SK-N-SH (cell line): ENCODE measurements around the gene BMP6. TPM values are rescaled to one million over a fixed set of nuclear protein-coding genes. Genes with fewer than 3 reads are reported as not detected.

Experiments
- CTCF ChIA-PET: fragments of 300-600, 350-600 bp; formaldehyde crosslinking; extraction: SDS; loops from one replicate; lab custom pipeline; 2021; lab: Yijun Ruan, JAX
- POLR2A ChIA-PET: fragments of 350-600 bp; sonication (Branson Sonifier 250); formaldehyde crosslinking; extraction: SDS; loops from one replicate; lab custom pipeline; 2020; ENCODE audit warnings: antibody characterized with exemption, inconsistent platforms; lab: Yijun Ruan, JAX
- DNase-seq: peaks from one replicate; pipeline ENCODE4 v3.0.0; 2012
- H2AFZ ChIP-seq: fragments of 200-600 bp; sonication (generic); 2 replicates; pipeline ENCODE4 v1.8.1; 2016; ENCODE audit warnings: antibody characterized with exemption, mild to moderate bottlenecking, low read depth
- H3F3A ChIP-seq: fragments of 200-600 bp; sonication (generic); replicated peaks from 2 replicates; pipeline ENCODE3; 2016; ENCODE audit warnings: antibody characterized with exemption, mild to moderate bottlenecking; ENCODE audit not compliant: insufficient read depth
- H3K27ac ChIP-seq, 2 experiments: fragments of 200-500 bp in 1 of 2; fragments of 200-600 bp in 1 of 2; sonication (Bioruptor generic) in 1 of 2; sonication (generic), shearing (Covaris generic) in 1 of 2; 2 replicates each; pipeline versions ENCODE4 v1.5.1 to v1.6.1; 2014 to 2016; ENCODE audit warnings: low read depth in 2 of 2, inconsistent platforms in 1 of 2, low read length in 1 of 2, mild to moderate bottlenecking in 1 of 2, mixed read lengths in 1 of 2
- H3K27me3 ChIP-seq: fragments of 200-600 bp; sonication (generic), shearing (Covaris generic); 2 replicates; pipeline ENCODE4 v1.6.1; 2016; ENCODE audit warnings: mixed run types; ENCODE audit not compliant: insufficient read depth
- H3K36me3 ChIP-seq, 2 experiments: fragments of 200-500 bp in 1 of 2; fragments of 200-600 bp in 1 of 2; sonication (Bioruptor generic) in 1 of 2; sonication (generic) in 1 of 2; replicated peaks in 1 of 2; 2 replicates each; pipeline versions ENCODE3 to v1.5.1; 2014 to 2016; ENCODE audit warnings: low read length in 1 of 2, mild to moderate bottlenecking in 1 of 2; ENCODE audit not compliant: insufficient read depth in 2 of 2, control insufficient read depth in 1 of 2
- H3K4me1 ChIP-seq, 2 experiments: fragments of 200-500 bp in 1 of 2; fragments of 200-600 bp in 1 of 2; sonication (Bioruptor generic) in 1 of 2; sonication (generic), shearing (Covaris generic) in 1 of 2; 2 replicates each; pipeline versions ENCODE4 v1.5.1 to v1.6.1; 2014 to 2016; ENCODE audit warnings: low read depth in 1 of 2, low read length in 1 of 2, mixed run types in 1 of 2; ENCODE audit not compliant: insufficient read depth in 2 of 2, control insufficient read depth in 1 of 2
- H3K4me2 ChIP-seq: fragments of 200-600 bp; sonication (generic), shearing (Covaris generic); 2 replicates; pipeline ENCODE4 v1.6.1; 2017; ENCODE audit warnings: mixed run types
- H3K4me3 ChIP-seq, 2 experiments: fragments of 200-500 bp in 1 of 2; fragments of 200-600 bp in 1 of 2; sonication (Bioruptor generic) in 1 of 2; sonication (generic), shearing (Covaris generic) in 1 of 2; 2 replicates each; pipeline versions ENCODE4 v1.5.1 to v1.8.1; 2014 to 2016; ENCODE audit warnings: low read depth in 2 of 2, inconsistent platforms in 1 of 2, low read length in 1 of 2, mild to moderate bottlenecking in 1 of 2, mixed read lengths in 1 of 2, moderate library complexity in 1 of 2
- H3K79me2 ChIP-seq: fragments of 200-600 bp; sonication (generic); 2 replicates; pipeline ENCODE4 v1.8.1; 2017; ENCODE audit warnings: mild to moderate bottlenecking; ENCODE audit not compliant: insufficient read depth
- H3K9ac ChIP-seq: fragments of 200-600 bp; sonication (generic); 2 replicates; pipeline ENCODE4 v1.6.1; 2017; ENCODE audit warnings: mixed run types
- H3K9me2 ChIP-seq: fragments of 200-600 bp; sonication (generic); 2 replicates; pipeline ENCODE4 v1.6.1; 2017; ENCODE audit warnings: mixed run types
- H3K9me3 ChIP-seq: fragments of 200-600 bp; sonication (generic); 2 replicates; pipeline ENCODE4 v1.6.1; 2017; ENCODE audit warnings: mixed run types, mild to moderate bottlenecking, moderate library complexity
- H4K20me1 ChIP-seq: fragments of 200-600 bp; sonication (generic); 2 replicates; pipeline ENCODE4 v1.6.1; 2017; ENCODE audit warnings: mild to moderate bottlenecking, mixed run types; ENCODE audit not compliant: insufficient read depth
- CHD2 ChIP-seq: fragments of 150-350 bp; IDR thresholded peaks from 2 replicates; pipeline ENCODE4 v1.6.1; 2018; ENCODE audit warnings: low read length; ENCODE audit not compliant: partially characterized antibody
- EP300 ChIP-seq, 2 experiments: IDR thresholded peaks; 2 replicates each; pipeline versions ENCODE4 v1.4.0 to v1.6.1; 2012; ENCODE audit warnings: borderline replicate concordance in 1 of 2, low read depth in 1 of 2, low read length in 1 of 2
- EZH2phosphoT487 ChIP-seq: fragments of 200-600 bp; sonication (generic); IDR thresholded peaks from 2 replicates; pipeline ENCODE4 v1.6.1; 2017; ENCODE audit warnings: low read depth, mixed run types, mild to moderate bottlenecking, antibody characterized with exemption, moderate library complexity, borderline replicate concordance
- FOSL2 ChIP-seq: IDR thresholded peaks from 2 replicates; pipeline ENCODE4 v1.4.0; 2012; ENCODE audit warnings: low read depth, mild to moderate bottlenecking, moderate library complexity, borderline replicate concordance
- FOXM1 ChIP-seq: IDR thresholded peaks from 2 replicates; pipeline ENCODE4 v1.4.0; 2012; ENCODE audit warnings: low read depth, mild to moderate bottlenecking
- GABPA ChIP-seq: IDR thresholded peaks from 2 replicates; pipeline ENCODE4 v1.4.0; 2012; ENCODE audit warnings: low read depth, mild to moderate bottlenecking
- NFIC ChIP-seq: IDR thresholded peaks from 2 replicates; pipeline ENCODE4 v1.4.0; 2012; ENCODE audit warnings: borderline replicate concordance
- NRF1 ChIP-seq: IDR thresholded peaks from 2 replicates; pipeline ENCODE4 v1.6.1; 2012; ENCODE audit warnings: low read depth, mild to moderate bottlenecking, low read length
- RAD21 ChIP-seq: IDR thresholded peaks from 2 replicates; pipeline ENCODE4 v1.6.1; 2012; ENCODE audit warnings: mild to moderate bottlenecking, low read length
- REST ChIP-seq: IDR thresholded peaks from 2 replicates; pipeline ENCODE4 v1.6.1; 2012; ENCODE audit warnings: mild to moderate bottlenecking, low read depth, low read length, moderate library complexity
- RFX5 ChIP-seq: IDR thresholded peaks from 2 replicates; pipeline ENCODE4 v1.6.1; 2012; ENCODE audit warnings: mild to moderate bottlenecking, improper control_type of control experiment, low read length
- RXRA ChIP-seq: IDR thresholded peaks from 2 replicates; pipeline ENCODE4 v1.4.0; 2012; ENCODE audit warnings: low read depth, mild to moderate bottlenecking, borderline replicate concordance
- USF2 ChIP-seq: fragments of 150-350 bp; IDR thresholded peaks from 2 replicates; pipeline ENCODE4 v1.6.1; 2017; ENCODE audit warnings: antibody characterized with exemption, low read length, low read depth, borderline replicate concordance
- YY1 ChIP-seq: IDR thresholded peaks from 2 replicates; pipeline ENCODE4 v1.4.0; 2012; ENCODE audit warnings: low read depth, mild to moderate bottlenecking
- WGBS: methylation state at CpG from one replicate; pipeline ENCODE4 v1.1.6; 2017; ENCODE audit warnings: low lambda C conversion rate; 5-methylcytosine and 5-hydroxymethylcytosine counted together
- polyA plus RNA-seq, 3 experiments: library from polyadenylated mRNA; depleted of rRNA; stranded (reverse); fragments of >200 nt; gene quantifications; 2 replicates each; pipeline ENCODE4 v1.2.3, GENCODE V29; 2012
- TF ChIP-seq, protein P1 (sequence below): IDR thresholded peaks from 2 replicates; pipeline ENCODE4 v1.4.0; 2012; ENCODE audit warnings: low read depth

The BMP6 gene
- polyA plus RNA-seq, 1 of the 3 experiments (the other 2 are of a cell fraction) = not detected

DNA sequence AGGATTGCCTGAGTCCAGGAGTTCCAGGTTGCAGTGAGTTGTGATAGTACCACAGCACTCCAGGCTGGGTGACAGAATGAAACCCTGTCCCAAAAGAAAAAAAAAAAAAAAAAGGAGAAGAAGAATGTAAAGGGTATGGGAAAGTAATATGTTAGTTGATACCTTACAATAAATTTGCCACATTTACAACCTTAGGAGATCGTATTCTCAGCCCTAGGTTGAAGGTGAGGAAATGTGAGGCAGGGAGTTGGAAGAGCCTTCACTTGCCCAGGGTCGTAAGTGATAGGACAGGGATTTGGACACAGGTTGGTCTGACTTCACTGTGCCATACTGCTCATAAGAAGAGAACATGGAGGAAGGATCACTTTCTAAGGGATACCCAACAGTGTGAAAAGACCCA lies 68.6 kb downstream of the BMP6 start:
- no peak for TF ChIP-seq USF2
- no peak for TF ChIP-seq CHD2
- TF ChIP-seq FOXM1 = no peak
- no peak for TF ChIP-seq NRF1
- TF ChIP-seq RFX5 = no peak
- no peak for TF ChIP-seq RAD21
- TF ChIP-seq EZH2phosphoT487 = no peak
- no peak for TF ChIP-seq FOSL2
- TF ChIP-seq, protein P1, sequence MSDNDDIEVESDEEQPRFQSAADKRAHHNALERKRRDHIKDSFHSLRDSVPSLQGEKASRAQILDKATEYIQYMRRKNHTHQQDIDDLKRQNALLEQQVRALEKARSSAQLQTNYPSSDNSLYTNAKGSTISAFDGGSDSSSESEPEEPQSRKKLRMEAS = no peak
- TF ChIP-seq RXRA = no peak
- TF ChIP-seq EP300 (IDR thresholded peaks at IDR 0.05; ENCODE audit: borderline replicate concordance in 1 of 2, low read depth in 1 of 2, low read length in 1 of 2) = no peak
- no peak for TF ChIP-seq NFIC
- no peak for TF ChIP-seq YY1
- no peak for TF ChIP-seq GABPA
- TF ChIP-seq REST = no peak
- Histone ChIP-seq H3K27me3 (peaks cover 17% of the 10 kb centered on the region; the same call in 1 of the 2 replicates), H3K9me3 (no peaks in the 10 kb centered on the region), H3K9ac (no peak overlapping the region), H3K4me2 (no peak overlapping the region), H3K27ac (no peak overlapping the region), H4K20me1 (no peaks in the 10 kb centered on the region), H3K79me2 (no peaks in the 10 kb centered on the region), H3K4me1 (no peaks in the 10 kb centered on the region), H3K36me3 (no peaks in the 10 kb centered on the region), H3F3A (no peaks in the 10 kb centered on the region), H3K4me3 (no peak overlapping the region), H2AFZ (no peak overlapping the region), H3K9me2 (no peaks in the 10 kb centered on the region)
- DNase-seq = no peak
- ChIA-PET POLR2A (no interaction called here), CTCF (no interaction called here)
- 6% methylated on average over 2 of the region's 2 CpGs for WGBS
